GM18951 (cell line): Measurements from ENCODE around the gene CDK6.
"Not testable (repeated sequence)": the region's sequence is repeated elsewhere in the genome, so short reads cannot be mapped to it uniquely, and the experiment has no call there.

ENCODE experiments used
- POLR2A ChIP-seq: IDR thresholded peaks from 4 replicates; pipeline ENCODE4 v1.6.1; 2011; ENCODE audit warnings: mild to moderate bottlenecking; ENCODE audit not compliant: insufficient read length, insufficient read depth; ENCODE audit errors: extremely low read depth
- in situ Hi-C: fragments of 300-500 bp; cut with MboI; formaldehyde crosslinking; loops from one replicate; pipeline ENCODE4 v1.12.0; 2022; ENCODE audit warnings: low sequenced_read_pairs, mixed read lengths, inconsistent platforms; ENCODE audit not compliant: unreplicated experiment

CDK6 gene

DNA sequence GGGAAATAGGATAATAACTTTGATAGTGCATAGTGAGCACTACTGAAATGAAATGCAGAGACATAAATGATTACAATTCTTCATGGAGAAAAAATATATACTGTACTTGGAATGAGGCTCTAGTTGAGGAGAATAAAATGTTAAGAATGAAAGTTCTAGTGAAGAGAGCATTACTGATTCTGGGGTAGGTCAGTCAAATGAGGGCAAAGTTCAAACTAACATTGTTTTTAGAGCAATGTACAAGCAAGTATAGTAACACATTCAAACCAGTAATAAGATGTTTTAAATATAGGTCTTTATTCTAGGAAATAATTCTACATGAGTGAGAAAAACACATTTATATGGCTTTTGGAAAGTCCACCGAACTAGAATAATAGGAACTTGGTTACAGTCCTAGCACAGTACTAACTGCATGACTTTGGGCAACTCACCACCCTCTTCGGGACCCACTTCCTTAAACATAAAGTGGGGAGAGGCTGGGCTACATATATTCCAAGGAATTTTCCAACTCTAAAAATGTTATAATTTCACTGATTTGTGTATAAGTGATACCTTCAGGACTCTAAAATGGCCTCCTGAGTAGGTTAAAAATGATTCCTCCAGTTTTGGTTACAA lies 86.4 kb downstream of the CDK6 start:
- no peak for TF ChIP-seq POLR2A
- in situ Hi-C loops: no loop called here

- in situ Hi-C loops: no loop called here
- no peak for TF ChIP-seq POLR2A
These were observed 87.0 kb downstream of the CDK6 start for GRCh38 chr7:92749327-92749755.

DNA sequence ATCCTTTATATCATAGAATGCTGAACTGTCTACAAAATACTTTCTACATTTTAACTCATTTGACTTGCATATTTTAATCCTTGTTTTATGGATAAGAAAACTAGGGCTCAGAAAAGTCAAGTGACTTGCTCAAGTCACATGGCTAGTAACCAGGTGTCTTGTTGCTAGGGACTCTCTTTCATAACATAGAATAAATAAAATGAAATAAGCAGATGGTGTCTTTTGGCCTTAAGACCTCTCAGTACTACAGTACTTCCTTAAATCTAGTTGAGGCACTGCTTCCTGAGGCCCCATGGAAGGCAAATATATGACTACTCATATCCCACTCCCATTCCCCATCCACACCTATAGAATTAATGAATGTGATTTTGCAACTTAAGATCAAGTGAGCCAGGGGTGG lies 87.9 kb downstream of the CDK6 start:
- in situ Hi-C loops: no loop called here

GRCh38 chr7:92747041-92747835 lies 89.1 kb downstream of the CDK6 start:
- no peak for TF ChIP-seq POLR2A
- in situ Hi-C loops: no loop called here

More for the DNA sequence above, 87.9 kb downstream of the CDK6 start:
- TF ChIP-seq POLR2A: no peak

DNA sequence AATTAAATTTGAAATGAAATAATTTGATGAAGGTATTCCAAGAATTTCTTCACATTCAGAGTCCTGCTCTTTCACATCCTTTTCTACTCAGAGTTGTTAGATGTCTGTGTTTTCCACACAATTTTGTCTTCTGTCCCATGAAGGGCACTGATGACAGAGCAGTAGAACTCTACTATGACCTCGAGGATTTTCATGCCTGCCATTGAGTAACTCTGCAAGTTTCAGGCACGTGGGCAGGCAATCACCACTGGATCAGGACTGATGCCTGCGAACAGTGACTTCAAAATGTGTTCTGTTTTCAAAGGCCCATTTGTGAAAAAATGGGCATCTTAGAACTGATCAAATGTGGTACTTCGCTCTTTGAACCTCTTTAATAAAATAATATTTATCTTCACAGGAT lies 91.1 kb downstream of the CDK6 start:
- no peak for TF ChIP-seq POLR2A
- in situ Hi-C loops: no loop called here

DNA sequence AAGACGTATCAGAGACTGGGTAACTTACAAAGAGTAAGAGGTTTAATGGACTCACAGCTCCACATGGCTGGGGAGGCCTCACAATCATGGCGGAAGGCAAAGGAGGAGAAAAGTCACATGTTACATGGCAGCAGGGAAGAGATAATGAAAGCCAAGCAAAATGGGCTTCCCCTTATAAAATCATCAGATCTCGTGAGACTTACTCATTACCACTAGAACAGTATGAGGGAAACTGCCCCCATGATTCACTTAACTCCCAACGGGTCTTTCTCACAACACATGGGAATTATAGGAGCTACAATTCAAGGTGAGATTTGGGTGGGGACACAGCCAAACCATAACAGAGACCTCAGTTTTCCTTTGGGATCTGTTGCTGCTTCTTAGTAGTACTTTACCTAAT lies 92.2 kb downstream of the CDK6 start:
- in situ Hi-C loops: not testable (repeated sequence)

DNA sequence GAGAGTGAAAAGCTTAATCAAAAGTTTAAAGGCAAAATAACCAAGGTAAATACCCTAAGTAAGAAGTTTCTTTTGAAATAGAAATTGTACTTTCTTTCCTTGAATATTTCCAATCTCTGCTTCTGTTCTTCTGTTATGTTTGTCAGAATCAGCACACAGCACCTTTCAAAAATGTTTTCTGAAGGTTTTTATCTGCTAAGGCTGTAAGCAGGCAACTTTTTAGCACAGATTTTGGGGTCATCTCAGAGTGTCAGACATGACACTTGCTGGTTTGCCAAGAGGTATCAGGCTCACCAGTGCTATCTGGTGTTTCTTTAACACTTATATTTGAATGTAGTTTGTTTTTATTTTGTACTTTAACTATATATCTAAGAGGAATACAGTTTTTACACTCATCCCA lies 94.2 kb downstream of the CDK6 start:
- in situ Hi-C loops: no loop called here
- TF ChIP-seq POLR2A: no peak

DNA sequence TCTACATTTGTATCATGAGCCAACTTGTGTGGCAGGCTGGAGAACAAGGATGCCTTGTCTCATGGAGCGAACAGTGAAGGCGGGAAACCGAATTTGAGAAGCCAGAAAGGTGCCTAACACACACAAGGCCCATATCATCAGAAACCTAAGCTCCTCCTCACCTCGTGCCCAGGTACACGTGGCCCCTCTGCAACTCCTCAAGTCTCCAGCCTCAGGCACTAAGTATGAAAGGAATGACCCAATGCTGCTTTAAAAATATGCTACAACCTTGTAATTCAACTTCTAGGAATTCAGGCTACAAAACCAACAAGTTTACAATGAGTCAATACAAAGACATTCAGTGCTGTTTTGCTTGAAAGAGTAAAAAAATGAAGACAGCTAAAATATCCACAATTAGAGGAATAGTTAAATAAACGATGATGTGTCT lies 95.7 kb downstream of the CDK6 start:
- in situ Hi-C loops: no loop called here
- no peak for TF ChIP-seq POLR2A

DNA sequence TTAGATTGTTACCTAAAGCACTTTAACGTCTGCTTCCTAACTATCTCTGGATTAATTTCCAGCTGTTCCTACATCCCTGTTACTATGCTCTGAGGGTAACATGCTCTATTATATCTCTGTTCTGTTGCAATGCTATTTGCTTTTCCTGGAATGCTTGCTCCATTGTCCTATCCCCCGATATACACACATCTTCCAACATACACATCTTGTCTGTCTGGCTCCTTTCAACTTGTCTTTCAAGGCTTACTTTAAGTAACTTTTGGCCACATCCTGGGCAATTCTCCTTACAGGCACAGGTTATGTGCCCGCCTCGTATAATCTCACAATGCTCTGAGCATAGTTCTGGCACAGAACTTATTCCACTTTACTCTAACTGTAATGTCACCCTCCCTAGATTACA lies 96.2 kb downstream of the CDK6 start:
- in situ Hi-C loops: no loop called here

DNA sequence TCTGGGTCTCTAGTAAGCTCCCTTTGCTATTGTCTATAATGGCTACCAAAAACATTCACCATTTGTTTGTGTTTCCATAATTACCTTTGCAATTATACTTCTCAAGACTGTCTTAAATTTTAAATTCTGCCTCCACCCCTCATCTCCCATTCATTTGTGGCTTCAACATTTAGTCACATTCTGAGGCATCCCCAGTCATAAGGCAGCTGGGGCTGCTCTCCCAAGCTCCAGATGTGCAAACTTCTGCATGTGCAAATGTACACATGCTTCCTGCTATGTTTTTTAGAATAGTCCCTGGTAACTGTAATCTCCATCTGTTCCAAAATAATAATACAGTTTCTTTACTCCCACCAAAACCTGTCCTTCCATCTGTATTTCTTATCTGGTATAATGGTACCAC lies 97.3 kb downstream of the CDK6 start:
- no peak for TF ChIP-seq POLR2A
- in situ Hi-C loops: no loop called here

More for the DNA sequence above, 96.2 kb downstream of the CDK6 start:
- no peak for TF ChIP-seq POLR2A

DNA sequence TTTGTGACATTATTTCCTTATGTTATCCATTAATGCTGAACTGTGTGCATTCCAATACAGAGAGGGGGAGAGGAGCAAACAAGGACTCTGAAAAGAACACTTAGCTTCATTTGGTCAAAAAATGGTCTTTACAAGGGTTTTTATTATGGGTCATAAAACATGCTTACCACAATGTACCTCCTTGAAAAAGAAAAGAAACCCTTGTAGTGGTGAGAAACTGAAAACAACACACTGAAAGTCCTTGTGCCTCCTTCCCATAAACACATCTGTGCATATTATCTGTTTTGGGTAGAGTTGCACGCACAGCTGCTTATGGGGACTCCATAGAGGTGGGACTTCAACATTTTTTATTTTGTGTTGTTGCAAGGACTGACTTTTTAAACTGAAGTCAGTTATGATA lies 98.7 kb downstream of the CDK6 start:
- in situ Hi-C loops: no loop called here
- TF ChIP-seq POLR2A: no peak

DNA sequence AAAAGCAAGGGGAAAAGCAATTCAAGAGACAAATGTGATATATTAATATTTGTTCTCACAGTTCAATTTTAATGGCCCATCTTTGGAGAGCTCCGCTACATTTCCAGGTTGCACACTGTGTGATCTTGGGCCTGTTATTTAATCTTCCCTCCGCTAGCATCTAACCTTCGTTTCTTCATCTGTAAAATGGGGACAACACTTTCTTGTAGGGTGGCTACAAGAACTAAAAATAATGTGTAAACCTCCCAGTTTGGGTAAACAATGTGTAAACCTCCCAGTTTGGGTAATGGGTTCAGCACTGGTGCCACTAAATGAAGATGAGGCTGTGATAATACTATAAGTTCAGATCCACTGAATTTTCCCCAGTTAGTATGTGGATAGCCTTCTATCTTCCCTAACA lies 99.5 kb downstream of the CDK6 start:
- no peak for TF ChIP-seq POLR2A
- in situ Hi-C loops: no loop called here

GRCh38 chr7:92735707-92736106 lies 100.7 kb downstream of the CDK6 start:
- no peak for TF ChIP-seq POLR2A
- in situ Hi-C loops: no loop called here

DNA sequence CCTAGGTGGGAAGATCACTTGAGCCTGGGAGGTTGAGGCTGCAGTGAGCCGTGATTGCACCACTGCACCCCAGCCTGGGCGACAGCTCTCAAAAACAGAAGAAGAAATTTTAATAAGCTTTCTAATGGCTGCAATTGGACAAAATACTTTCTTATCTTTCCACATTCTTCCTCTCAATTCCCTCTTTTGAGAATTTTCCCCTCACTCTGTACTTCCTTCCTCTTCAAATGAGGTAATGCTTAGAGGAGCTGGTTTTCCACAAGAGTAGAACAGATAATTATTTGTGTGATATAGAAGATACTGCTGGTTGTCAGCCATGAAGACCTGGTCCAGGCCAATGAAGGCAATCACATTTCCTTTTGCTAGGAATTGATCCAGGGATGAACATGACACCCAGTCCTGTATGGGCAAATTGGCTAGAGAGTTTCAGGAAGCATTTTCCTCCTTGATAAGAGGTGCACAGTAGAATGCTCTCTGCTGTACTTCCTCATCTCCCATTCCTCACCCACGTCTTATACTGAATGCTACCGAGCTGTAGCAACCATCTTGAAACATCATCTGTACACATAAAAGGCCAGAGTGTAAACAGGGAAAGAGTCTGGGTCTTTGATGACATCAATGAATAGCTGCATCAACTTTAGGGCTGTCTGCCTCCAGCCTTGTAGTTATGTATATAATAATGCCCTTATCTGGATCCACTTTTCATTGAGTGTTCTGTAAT lies 103.9 kb downstream of the CDK6 start:
- no peak for TF ChIP-seq POLR2A
- in situ Hi-C loops: no loop called here
